ENCODE results near the gene SIK1. TPM values are rescaled to one million over a fixed set of nuclear protein-coding genes. Genes with fewer than 3 reads are reported as not detected.
"Not testable (repeated sequence)": the region's sequence is repeated elsewhere in the genome, so short reads cannot be mapped to it uniquely, and the experiment has no call there.

The SIK1 gene
- 34.1 and 43.6 TPM in 2 replicates for total RNA-seq
- long read RNA-seq, partial matches to known transcripts: 0 of 1 reads
- long read RNA-seq, other reads (novel, unspliced or antisense): 1 of 1 reads

DNA sequence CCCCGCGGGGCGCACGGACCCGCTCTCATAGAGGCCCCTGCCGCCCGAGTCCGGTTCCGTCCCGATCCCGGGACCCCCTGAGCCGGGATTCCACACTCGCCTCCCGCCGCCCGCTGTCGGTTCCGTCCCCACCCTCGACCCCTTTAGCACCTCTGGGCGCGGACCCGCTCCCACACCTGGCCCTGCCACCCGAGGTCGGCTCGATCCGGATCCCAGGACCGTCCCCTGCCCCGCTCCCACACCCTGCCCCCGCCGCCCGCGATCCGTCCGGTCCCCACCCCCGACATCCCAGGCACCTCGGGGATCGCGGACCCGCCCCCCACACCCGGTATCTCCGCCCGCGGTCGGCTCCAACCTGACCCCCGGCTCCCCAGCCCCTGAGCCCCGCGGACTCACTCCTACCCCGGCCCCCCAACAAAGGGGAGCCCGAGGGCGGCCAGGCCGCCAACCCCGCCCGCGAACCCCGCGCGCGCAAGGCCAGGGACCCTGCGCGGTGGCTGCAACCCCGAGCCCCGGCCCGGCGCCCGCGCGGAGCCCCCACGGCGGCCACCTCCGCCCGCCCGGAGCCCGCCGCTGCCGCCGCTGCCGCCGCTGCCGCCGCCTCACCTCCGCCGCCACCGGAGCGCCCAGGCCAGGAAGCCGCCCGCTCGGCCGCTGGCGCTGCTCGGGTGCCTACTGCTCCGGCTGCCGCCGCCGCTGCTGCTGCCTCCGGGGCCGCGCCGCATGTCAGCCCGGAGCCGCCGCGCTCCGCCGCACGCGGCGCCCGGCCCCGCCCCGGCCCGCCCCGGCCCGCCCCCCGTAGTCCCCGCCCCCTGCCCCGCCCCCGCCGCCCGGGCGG is at the start of gene SIK1:
Gene SIK1, minus strand, starts transcription at position 728 of the 838 bp plus-strand sequence. CDS start 953 bp downstream, outside the sequence.
- not testable (repeated sequence) for H3K27ac Mint-ChIP-seq (ENCODE audit: unreplicated experiment); H3K4me3 Mint-ChIP-seq (ENCODE audit: unreplicated experiment); H3K36me3 Mint-ChIP-seq (ENCODE audit: unreplicated experiment); H3K4me1 Mint-ChIP-seq (ENCODE audit: unreplicated experiment); H3K9me3 Mint-ChIP-seq (ENCODE audit: unreplicated experiment); H3K27me3 Mint-ChIP-seq (ENCODE audit: unreplicated experiment); DNase-seq (ENCODE audit: extremely low spot score, unreplicated experiment)

DNA sequence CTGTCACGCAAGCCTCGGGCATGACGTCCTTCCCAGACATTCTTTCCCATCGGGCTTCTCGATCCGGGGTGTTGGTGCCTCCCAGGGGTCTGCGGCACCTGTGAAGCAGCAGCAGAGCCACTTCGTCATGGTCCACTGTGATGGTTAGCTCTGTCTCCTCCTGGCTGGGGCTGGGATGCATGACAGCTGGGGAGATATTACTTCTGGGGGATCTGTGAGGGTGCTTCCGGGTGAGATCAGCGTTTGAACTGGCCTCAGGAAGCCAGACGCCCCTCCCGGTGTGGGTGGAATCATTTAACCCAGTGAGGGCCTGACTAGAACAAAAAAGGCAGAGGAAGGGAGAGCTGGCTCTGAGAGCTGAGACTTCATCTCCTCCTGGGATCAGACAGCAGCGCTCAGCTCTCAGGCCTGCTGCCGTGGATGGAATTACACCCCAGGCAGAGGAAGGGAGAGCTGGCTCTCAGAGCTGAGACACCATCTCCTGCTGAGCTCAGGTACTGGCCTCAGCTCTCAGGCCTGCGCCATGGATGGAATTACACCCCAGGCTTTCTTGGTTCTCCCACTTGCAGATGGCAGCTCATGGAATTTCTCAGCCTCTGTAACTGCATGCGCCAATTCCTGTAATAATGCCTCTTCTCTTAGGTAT is 44.8 kb upstream of the SIK1 start:
- not testable (repeated sequence) for H3K36me3 Mint-ChIP-seq (ENCODE audit: unreplicated experiment); H3K27ac Mint-ChIP-seq (ENCODE audit: unreplicated experiment); H3K4me1 Mint-ChIP-seq (ENCODE audit: unreplicated experiment); DNase-seq (ENCODE audit: extremely low spot score, unreplicated experiment); H3K4me3 Mint-ChIP-seq (ENCODE audit: unreplicated experiment); H3K27me3 Mint-ChIP-seq (ENCODE audit: unreplicated experiment); H3K9me3 Mint-ChIP-seq (ENCODE audit: unreplicated experiment)

DNA sequence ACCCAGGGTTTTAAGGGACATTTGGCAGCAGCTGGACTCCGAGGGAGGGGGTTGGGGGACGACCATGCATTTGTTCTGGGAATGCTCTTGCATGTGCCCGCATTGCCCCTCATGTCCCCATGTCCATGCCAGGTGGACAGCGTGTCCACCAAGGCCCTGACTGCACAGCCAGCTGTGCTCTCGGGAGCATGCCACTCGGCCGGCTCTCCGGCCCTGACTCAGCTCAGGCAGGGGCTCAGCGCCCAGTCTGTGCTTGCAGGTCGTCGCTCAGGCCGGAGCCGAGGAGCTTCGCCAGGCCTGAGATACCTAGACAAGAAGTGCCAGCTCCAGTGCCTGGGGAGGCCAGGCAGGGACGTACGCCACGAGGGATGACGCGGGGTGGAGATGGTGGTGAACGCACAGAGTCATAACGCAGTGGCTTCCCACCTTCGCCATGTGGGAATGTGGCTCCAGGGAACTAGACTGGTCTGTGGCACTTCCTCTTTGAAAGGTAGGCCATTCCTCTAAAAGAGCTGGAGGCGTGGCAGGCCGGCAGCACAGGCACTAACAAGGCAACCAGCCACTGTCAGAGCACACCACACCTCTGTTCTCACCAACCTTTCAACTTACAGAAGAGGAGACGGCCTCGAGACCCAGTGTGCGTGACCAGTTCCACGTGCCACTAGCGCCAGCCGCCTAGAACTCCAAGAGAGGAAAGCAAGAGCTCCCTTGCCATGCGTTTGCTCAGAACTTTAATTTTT is 43.0 kb upstream of the SIK1 start:
- H3K27me3 Mint-ChIP-seq (ENCODE audit: unreplicated experiment); H3K9me3 Mint-ChIP-seq (ENCODE audit: unreplicated experiment); H3K4me3 Mint-ChIP-seq (ENCODE audit: unreplicated experiment); H3K4me1 Mint-ChIP-seq (ENCODE audit: unreplicated experiment); DNase-seq (ENCODE audit: extremely low spot score, unreplicated experiment); H3K27ac Mint-ChIP-seq (ENCODE audit: unreplicated experiment); H3K36me3 Mint-ChIP-seq (ENCODE audit: unreplicated experiment): not testable (repeated sequence)

DNA sequence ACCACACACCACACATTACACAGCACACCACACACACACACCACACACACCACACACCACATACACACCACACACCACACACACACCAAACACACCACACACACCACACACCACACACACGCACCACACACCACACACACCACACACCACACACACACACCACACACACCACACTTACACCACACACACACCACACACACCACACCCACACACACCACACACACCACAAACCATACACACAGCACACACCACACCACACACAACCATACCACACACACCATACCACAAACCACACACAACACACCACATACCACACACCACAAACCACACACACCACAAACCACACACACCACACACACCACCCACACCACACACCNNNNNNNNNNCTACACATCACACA is 40.9 kb upstream of the SIK1 start:
- no peak overlapping the region for H3K27ac Mint-ChIP-seq (ENCODE audit: unreplicated experiment)
- no peaks in the 10 kb centered on the region for H3K4me1 Mint-ChIP-seq (ENCODE audit: unreplicated experiment)
- H3K36me3 Mint-ChIP-seq (ENCODE audit: unreplicated experiment): no peaks in the 10 kb centered on the region
- TF ChIP-seq, protein P1, sequence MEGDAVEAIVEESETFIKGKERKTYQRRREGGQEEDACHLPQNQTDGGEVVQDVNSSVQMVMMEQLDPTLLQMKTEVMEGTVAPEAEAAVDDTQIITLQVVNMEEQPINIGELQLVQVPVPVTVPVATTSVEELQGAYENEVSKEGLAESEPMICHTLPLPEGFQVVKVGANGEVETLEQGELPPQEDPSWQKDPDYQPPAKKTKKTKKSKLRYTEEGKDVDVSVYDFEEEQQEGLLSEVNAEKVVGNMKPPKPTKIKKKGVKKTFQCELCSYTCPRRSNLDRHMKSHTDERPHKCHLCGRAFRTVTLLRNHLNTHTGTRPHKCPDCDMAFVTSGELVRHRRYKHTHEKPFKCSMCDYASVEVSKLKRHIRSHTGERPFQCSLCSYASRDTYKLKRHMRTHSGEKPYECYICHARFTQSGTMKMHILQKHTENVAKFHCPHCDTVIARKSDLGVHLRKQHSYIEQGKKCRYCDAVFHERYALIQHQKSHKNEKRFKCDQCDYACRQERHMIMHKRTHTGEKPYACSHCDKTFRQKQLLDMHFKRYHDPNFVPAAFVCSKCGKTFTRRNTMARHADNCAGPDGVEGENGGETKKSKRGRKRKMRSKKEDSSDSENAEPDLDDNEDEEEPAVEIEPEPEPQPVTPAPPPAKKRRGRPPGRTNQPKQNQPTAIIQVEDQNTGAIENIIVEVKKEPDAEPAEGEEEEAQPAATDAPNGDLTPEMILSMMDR (IDR thresholded peaks at IDR 0.05): no peak
- peak; percentile 6 for DNase-seq (ENCODE audit: extremely low spot score, unreplicated experiment)
- no peaks in the 10 kb centered on the region for H3K9me3 Mint-ChIP-seq (ENCODE audit: unreplicated experiment)
- no peaks in the 10 kb centered on the region for H3K27me3 Mint-ChIP-seq (ENCODE audit: unreplicated experiment)
- no peak overlapping the region for H3K4me3 Mint-ChIP-seq (ENCODE audit: unreplicated experiment)

DNA sequence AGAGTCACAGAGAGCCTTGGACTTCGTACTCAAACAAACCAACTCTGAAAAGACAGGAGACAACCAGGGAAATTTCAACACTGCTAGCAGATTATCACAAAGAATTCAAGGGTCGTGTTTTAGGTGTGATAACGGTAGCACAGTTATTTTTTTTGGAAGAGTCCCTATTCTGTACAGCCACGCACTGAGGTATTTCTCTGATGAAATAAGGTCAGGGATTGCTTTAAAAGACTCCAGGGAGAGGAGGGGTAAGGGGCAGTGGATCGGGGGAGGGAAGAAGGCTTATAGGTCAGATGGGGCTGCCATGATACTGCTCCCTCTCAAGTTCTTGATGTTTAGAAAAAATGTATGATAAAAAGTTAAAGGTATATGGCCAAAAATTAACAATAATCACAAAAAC is 38.2 kb upstream of the SIK1 start:
- not testable (repeated sequence) for H3K27ac Mint-ChIP-seq (ENCODE audit: unreplicated experiment); H3K36me3 Mint-ChIP-seq (ENCODE audit: unreplicated experiment); DNase-seq (ENCODE audit: extremely low spot score, unreplicated experiment); H3K4me1 Mint-ChIP-seq (ENCODE audit: unreplicated experiment); H3K4me3 Mint-ChIP-seq (ENCODE audit: unreplicated experiment); H3K27me3 Mint-ChIP-seq (ENCODE audit: unreplicated experiment); H3K9me3 Mint-ChIP-seq (ENCODE audit: unreplicated experiment)

DNA sequence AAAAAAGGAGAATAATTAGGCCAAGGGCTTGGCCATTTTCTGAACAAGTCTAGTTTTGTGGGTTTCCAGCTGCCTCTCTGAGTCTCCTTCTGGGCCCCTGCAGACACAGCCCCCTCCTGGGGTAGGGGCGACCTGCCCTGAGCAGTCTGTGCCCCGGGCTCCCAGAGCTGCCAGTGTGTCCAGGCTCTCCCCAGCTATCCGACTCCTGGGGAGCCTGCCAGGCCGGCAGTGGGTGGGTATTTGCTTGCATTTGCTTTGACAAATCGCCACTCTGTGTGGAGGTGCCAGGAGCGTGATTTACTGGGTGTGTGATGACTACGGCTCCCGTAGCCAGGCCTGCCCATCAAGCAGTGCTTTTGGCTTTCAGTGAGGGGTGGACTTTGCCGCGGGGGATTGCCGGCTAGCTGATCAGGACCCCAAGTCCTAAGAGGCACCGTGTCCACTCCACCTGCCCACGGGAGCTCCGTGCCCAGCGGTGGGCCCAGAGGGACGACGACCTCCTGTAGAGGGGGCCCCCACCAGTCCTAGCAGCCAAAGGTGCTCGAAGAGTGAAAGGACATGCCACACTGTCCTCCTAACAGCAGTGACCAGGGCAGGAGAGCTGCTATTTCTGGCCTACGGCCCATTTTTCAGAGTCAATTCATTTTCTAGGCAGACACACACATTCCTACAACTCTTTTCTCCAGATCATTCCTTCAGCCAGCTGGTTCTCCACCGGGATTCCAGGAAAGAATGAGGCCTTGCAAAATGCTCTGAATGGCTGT is 36.7 kb upstream of the SIK1 start:
- not testable (repeated sequence) for H3K27me3 Mint-ChIP-seq (ENCODE audit: unreplicated experiment); H3K9me3 Mint-ChIP-seq (ENCODE audit: unreplicated experiment); H3K36me3 Mint-ChIP-seq (ENCODE audit: unreplicated experiment); H3K27ac Mint-ChIP-seq (ENCODE audit: unreplicated experiment); H3K4me3 Mint-ChIP-seq (ENCODE audit: unreplicated experiment); H3K4me1 Mint-ChIP-seq (ENCODE audit: unreplicated experiment)
- DNase-seq (ENCODE audit: extremely low spot score, unreplicated experiment): peak; percentile 27

DNA sequence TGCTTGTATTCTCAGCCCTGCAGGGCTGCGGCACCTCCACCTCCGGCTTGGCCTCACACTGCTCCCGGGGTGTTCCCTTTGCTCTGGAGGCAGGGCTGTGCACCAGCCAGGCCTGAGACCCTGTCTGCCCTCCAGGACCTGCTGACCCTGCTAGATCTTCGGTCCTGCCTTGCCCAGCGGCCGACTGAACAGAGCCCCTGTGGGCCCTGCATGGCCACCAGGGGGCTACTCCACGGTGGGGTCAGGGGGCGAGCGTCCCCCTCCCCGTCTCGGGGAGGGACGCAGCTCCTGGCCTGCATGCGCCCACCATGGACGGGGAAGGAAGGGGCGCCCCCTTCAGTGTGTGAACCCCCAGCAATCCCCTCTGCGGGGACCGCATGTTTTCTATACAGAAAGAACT is 36.0 kb upstream of the SIK1 start:
- H3K9me3 Mint-ChIP-seq (ENCODE audit: unreplicated experiment); H3K27me3 Mint-ChIP-seq (ENCODE audit: unreplicated experiment); H3K36me3 Mint-ChIP-seq (ENCODE audit: unreplicated experiment); H3K4me3 Mint-ChIP-seq (ENCODE audit: unreplicated experiment); H3K4me1 Mint-ChIP-seq (ENCODE audit: unreplicated experiment); DNase-seq (ENCODE audit: extremely low spot score, unreplicated experiment); H3K27ac Mint-ChIP-seq (ENCODE audit: unreplicated experiment): not testable (repeated sequence)

DNA sequence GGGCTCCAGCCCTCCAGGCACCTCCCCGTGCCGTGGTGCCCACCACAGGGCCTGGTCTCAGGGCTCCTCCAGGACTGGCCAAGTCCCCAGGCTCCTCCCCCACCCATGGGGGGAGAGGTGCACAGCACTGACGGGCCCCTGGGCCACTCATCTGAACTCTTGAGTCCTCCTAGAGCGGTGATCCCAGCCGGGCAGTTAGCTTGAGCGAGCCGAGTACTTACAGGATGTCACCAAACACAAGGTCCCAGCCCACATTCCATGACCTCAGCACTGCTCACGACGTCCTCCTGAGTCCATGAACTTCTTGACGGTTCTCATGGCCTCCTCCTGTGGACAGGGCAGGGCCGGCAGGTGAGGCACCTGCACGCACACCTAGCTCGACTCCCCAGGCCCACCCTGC is 33.5 kb upstream of the SIK1 start:
- not testable (repeated sequence) for H3K27me3 Mint-ChIP-seq (ENCODE audit: unreplicated experiment); H3K4me3 Mint-ChIP-seq (ENCODE audit: unreplicated experiment); H3K36me3 Mint-ChIP-seq (ENCODE audit: unreplicated experiment); DNase-seq (ENCODE audit: extremely low spot score, unreplicated experiment); H3K9me3 Mint-ChIP-seq (ENCODE audit: unreplicated experiment); H3K4me1 Mint-ChIP-seq (ENCODE audit: unreplicated experiment); H3K27ac Mint-ChIP-seq (ENCODE audit: unreplicated experiment)

DNA sequence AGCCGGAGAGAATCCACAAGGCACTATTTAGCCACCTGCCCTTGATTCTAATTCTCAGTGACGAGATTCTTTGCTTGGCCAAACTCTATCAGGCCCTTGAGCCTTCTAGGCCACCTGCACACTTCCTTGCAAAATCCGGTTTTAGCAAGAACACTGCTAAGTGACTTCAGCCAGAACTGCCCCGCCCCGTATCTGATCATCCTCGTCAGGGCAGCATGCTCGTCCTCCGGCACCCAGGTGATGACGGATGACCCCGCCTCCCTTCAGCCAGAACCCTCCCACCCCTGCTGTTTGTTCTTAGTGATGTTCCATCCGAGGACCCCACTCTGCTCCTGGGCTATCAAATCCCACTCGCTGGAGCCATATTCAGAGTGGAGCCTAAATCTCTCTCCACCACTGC is 32.1 kb upstream of the SIK1 start:
- not testable (repeated sequence) for H3K36me3 Mint-ChIP-seq (ENCODE audit: unreplicated experiment); H3K4me1 Mint-ChIP-seq (ENCODE audit: unreplicated experiment); DNase-seq (ENCODE audit: extremely low spot score, unreplicated experiment); H3K4me3 Mint-ChIP-seq (ENCODE audit: unreplicated experiment); H3K27ac Mint-ChIP-seq (ENCODE audit: unreplicated experiment); H3K27me3 Mint-ChIP-seq (ENCODE audit: unreplicated experiment); H3K9me3 Mint-ChIP-seq (ENCODE audit: unreplicated experiment)

DNA sequence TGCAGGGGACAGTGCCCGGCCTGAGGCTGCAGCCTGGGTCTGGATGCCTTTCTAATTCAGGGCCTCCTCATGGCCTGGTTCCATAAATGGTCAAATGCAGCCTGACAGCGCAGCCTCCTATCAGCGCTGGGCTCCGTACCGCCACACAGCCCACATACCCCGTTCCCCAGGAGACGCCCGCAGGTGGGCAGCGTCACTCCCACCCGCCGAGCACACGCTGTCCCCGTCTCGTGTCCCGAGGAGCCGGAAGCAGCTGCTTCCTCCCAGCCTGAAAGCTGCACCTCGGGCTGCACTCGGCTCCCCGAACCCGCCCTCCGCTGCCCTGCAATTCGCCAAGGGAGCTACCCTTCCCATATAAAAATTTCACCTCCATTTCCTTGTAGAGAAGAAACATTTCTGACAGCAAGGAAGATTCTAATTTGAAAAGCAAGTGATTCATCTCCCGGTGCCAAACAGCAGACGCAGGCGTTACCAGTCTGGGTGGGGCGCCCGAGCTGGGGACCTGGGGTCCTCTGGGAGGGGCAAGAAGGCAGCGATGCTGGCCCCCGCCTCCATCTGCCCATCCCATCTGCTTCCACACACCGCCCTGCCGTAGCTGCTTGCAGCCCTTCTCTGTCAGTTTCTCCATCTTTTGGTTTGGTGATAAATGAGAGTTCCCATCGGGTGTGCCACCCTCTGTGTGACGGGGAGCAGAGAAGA is 29.8 kb upstream of the SIK1 start:
- H3K4me3 Mint-ChIP-seq (ENCODE audit: unreplicated experiment); H3K9me3 Mint-ChIP-seq (ENCODE audit: unreplicated experiment); DNase-seq (ENCODE audit: extremely low spot score, unreplicated experiment); H3K27me3 Mint-ChIP-seq (ENCODE audit: unreplicated experiment); H3K27ac Mint-ChIP-seq (ENCODE audit: unreplicated experiment); H3K4me1 Mint-ChIP-seq (ENCODE audit: unreplicated experiment); H3K36me3 Mint-ChIP-seq (ENCODE audit: unreplicated experiment): not testable (repeated sequence)

All from osteocyte (in vitro differentiated cells).